ENCODE measurements around the gene PODXL.

GRCh38 chr7:131547589-131547988 lies 8.8 kb downstream of the PODXL start:
- TF ChIP-seq POLR2A (IDR thresholded peaks at IDR 0.05) (no peak), CTCF (IDR thresholded peaks at IDR 0.05) (no peak)
